GM19099 (cell line): Measurements from ENCODE around the gene CPEB2.

ENCODE experiments used
- POLR2A ChIP-seq: IDR thresholded peaks from 3 replicates; pipeline ENCODE4 v1.6.1; 2011; ENCODE audit warnings: low read depth; ENCODE audit not compliant: insufficient read length; ENCODE audit errors: extremely low read depth

The CPEB2 gene

DNA sequence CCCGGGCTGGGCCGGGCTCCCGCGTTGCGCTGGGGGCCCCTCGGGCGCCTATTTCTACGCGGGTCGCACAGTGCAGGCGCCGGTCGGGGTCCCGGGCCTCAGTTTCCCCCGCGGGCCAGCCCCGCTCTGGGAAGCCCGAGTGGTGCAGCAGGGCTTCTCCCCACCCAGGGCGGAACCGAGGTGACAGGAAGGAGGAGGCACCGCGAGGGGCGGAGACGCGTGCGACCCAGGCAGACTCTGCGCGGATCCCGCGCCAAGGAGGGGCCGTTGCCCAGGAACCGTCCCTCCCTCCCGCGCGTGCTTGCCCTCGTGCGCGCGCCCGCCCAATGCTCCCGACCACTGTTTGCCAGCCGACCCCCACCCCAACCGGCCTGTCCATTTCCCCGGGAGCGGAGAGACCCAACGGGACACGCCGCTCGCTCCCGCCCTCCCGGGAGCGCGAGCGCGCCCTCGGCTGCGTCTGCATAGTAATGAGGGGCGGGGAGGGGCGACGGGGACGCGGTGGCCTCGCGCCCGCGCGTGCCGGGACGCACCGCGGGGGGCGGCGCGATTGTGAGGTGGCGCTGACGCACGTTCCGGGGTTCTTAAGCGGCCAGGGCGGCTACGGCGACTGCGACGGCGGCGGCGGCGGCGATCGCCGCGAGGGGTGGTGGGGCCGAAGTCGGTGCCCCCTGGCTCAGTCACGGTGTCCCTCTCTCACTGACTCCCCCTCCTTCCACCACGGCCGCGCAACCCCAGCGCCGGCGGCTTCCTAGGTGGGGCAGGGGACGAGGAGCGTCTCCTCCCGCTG, at the start of gene CPEB2:
TSS of gene CPEB2 (plus strand) at position 613 of the 790 bp plus-strand sequence. CDS start 193 bp downstream, outside the sequence.
- TF ChIP-seq POLR2A, result peak; percentile 98

DNA sequence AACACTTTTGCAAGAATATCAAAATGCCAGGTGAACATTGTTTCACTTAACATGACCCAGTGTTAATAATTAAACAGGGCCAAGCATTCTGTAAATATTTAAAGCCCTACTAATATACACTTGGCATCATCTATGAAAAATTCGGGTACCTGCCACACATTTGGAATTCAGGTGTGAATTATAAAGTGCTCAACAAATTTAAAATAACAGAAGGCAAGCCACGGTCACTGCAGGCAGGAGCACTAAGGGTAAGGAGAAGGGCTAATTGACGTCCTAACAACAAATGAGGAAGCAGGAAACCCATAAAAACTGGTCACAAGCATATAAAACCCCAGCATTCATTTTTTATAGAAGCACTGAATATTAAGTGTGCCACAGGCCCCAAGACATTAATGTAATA, 43.8 kb upstream of the CPEB2 start:
- no peak for TF ChIP-seq POLR2A

DNA sequence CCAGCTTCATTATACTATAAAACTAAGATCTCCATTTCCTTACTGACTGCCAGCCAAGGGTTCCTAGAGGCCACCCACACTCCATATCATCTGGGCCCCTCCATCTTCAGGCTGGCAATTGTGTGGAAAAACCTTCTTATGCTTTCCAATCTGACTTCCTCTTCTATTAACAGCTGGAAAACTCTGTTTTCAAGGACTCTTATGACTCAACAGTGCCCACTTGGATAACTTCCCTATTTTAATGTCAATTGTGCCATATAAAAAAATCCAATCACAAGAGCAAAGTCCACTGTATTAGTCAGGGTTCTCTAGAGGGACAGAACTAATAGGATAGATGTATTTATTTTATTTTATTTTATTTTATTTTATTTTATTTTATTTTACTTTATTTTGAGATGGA, 41.0 kb upstream of the CPEB2 start:
- no peak for TF ChIP-seq POLR2A

DNA sequence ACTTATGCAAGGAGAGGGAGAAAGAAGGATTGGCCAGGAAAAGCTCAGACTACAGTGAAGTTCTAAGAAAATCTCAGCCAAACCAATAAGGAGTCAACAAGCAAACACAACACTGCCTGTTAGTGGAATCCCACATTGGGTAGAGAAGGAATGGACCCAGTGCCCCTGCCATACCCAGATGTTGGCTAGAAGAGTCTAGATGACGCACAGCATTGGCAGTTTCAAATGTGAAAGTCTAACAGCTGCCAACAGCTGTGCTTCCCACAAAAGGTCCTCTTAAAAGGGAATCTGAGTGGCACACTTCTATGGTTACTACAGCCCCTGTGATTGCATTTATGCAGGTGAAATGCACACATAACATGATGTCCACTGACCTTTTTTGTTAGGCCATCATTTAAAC, 37.2 kb upstream of the CPEB2 start:
- TF ChIP-seq POLR2A, result no peak

DNA sequence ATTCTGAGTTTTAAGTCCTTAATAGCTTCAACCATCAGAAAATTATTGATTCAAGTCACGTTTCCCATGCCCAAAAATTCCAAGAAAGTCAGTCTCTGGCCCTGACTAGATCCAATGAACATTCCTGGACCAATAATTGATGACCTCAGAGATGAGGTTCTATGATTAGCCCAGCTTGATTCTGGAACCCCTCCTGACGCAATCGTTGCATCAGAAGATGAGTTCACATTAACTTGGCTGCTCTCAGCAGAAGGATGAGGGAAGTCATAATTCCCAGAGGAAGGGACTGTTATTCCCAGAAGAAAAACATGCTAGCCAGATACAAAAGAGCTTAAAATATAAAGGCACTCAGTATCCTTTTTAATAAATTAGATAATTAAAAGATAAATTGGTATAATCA, 34.3 kb upstream of the CPEB2 start:
- TF ChIP-seq POLR2A, result no peak

DNA sequence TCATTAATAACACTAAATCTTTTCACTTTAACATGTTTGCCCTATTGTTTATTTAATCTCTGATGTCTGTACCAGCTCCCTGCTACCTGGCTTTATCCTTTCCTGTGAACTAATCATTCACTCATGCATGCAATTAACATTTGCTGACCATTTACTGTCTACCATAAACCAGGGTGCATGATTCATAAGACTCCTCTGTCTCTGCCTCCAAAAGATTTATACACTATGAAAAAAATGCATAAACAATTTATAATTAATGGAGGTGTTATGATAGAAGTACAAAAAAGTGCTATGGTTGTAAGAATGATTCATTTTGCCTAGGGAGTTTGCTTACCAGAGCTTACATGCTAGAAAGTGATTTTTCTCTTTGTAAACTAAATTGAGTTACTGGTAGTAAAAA, 24.5 kb upstream of the CPEB2 start:
- TF ChIP-seq POLR2A, result no peak

DNA sequence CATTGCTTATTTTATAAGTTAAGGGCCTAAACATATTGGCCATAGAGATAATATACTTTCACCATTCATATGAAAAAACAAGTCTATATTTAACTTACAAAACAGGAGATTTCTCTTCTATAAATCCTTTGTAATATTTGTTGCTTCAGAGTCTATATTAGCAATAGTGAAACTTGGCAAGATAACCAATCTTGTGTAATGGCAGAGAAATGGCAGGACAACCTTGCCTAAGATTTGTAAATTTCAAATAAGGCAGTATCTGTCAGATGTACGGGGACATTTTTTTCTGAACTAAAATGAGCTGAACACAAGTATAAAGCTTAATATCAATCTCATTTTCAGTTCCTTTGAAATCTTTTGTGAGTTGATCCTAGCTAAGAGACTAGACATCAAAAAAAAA, 17.8 kb upstream of the CPEB2 start:
- TF ChIP-seq POLR2A, result no peak

DNA sequence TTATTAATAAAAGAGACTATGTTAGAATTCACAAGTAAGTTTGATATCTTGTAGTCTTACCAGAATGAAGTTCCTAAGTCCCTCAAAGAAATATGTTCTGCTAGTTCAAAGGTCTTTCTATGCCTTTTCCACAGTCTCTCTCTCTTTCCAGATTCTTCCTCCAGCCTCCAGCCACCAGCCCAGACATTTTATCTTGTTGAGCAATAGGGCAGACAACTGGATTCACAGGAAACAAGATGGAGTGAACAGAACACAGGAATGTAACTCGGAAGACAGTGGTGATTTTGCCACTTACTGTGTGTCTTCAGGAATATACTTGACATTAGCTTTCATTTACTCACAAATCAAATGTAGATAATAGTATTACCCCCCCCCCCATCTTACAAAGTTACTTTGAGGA, 17.1 kb upstream of the CPEB2 start:
- TF ChIP-seq POLR2A, result no peak

DNA sequence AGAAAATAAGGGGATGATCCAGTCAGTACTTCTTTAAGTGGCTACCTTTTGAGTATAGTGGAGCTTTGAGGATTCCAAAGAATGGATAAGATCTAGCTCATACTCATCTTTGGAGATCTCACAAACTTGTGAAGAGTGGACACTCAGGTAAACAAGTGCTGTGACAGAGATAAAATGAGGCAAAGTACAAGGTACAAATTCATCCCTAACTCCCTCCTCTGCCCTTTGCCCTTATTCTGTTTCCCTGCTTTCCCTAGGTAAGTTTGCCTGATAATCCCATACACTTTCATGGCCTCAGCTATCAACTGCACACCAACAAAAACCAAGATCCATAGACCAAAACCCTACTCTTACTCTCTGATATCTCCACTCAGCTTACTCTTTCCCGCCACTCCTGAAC, 16.4 kb upstream of the CPEB2 start:
- TF ChIP-seq POLR2A, result no peak

DNA sequence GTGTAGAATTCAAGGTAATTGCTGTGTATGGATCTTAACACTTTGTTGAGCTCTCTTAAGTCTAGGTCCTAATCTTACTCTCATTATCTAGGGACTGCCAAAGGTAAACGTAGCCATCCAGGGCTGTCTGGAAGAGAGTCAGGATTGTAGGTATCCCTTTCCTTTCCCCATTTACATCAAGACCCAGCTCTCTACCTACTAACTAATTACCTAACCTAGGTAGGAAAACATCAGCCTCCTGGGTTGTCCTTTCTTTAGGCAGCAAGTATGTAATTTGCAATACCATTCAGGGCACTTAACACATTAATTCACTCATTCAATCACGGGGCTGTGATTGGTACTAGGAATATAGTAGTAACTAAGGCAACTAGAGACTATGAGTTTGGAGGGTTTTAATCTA, 15.2 kb upstream of the CPEB2 start:
- no peak for TF ChIP-seq POLR2A

DNA sequence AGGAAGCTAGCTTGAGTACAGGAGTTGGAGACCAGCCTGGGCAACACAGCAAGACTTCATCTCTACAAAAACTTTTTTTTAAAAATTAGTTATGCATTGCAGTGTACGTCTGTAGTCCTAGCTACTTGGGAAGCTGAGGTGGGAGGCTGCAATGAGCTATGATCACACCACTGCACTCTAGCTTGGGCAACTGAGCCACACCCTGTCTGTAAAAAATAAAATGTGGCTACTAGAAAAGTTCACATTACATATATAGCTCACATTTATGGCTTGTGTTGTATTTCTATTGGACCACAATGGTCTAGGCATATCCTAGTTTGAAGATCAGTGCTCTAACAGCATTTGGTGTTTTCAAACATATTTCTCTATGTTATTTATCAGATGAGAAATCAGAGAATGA, 11.8 kb upstream of the CPEB2 start:
- no peak for TF ChIP-seq POLR2A

DNA sequence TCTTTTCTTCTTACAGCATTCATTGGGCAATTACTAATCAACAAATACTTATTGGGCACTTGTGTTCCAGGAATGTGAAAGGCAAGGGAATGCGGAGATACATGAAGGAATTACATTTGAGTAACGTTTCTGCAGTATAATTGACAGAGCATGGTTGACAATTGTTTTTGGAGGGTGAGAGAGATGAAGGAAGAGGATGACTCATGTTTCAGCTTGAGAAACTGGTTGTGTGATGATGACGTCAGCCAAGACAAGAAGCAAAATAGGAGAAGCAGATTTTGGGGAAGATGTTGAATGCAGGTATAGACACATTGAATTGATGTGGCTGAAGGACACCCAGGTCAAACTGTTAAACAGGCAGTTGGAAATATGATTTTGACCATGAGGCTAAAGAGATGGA, 8.0 kb upstream of the CPEB2 start:
- TF ChIP-seq POLR2A, result no peak

DNA sequence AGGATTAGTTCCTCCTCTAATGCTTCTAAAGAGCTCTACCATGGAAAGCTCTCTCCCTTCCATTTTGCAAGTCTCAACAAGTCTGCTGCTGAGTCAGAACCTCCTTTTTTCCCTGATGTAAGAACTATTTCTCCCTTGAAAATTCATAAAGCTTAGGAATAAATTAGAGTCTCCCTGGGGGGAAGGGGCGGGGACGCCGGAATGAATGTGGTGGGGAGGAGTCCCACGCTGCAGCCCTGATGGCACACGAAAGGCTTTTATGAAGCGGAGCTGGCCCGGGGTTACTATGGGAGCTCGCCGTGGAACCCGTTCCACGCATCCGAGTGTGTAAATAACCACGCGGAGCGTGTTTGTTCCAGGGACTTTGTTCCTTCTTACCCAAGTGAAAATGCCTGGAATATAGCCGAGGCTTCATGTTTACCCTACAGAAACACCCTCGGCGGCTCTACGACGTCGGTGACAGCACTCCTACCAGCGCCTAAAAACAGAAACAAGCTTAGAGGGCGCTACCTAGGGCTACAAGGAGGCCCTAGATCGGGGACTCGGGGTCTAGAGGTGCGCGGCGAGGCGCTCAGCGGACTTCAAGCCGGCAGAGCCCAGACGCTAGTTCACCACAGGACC, 923 bp upstream of the CPEB2 start:
- TF ChIP-seq POLR2A, result no peak

DNA sequence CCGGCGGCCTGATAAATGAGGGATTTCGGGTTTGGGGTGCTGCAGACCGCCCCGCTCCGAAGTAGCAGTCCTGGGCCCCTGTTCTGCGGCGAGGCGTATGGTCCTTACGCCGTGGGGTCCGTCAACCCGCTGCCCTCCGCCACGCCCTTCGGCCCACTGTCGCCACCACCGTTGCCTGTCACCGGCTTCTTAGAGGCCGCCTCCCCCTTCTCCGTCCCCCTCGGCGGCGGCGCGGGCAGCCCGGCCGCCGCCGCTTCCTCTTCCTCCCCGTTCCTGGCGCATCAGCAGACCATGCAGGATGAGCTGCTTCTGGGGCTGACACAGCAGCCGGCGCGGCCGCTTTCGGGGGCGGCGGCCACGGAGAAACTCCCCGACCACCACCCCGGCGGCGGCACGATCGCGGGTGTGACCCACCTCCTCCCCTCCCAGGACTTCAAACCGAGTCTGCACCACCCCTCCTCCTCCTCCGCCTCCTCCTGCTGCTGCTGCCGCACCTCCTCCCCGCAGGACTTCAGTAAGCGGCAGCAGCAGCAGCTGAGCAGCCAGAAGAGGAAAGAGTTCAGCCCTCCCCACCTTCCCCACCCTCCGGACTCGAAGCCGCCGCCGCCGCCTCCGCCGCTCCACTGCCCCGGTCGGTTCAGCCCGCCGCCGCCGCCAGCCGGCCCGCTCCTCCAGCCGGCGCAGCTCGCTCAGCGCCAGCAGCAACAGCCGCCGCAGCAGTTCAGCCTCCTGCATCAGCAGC, 549 bp downstream of the CPEB2 start:
- no peak for TF ChIP-seq POLR2A

DNA sequence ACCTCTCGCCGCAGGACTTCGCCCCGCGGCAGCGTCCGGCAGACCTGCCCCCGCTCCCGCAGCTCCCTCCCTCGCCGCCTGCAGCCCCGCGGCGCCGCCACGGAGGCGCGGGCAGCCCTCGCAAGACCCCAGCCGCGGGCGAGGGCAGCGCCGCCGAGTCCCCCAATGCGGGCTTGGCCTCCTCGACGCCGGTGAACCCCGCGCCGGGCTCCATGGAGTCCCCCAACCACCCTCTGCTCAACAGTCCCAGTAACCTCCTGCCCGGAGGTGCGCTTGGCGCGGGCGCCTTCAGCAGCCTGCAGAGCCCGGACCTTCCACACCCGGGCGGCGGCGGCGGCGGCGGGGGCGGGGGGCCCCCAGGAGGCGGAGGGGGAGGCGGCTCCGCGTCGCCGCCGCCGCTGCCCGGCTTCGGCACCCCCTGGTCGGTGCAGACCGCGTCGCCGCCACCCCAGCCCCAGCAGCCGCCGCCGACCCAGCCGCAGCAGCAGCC, 1.2 kb downstream of the CPEB2 start:
- no peak for TF ChIP-seq POLR2A

DNA sequence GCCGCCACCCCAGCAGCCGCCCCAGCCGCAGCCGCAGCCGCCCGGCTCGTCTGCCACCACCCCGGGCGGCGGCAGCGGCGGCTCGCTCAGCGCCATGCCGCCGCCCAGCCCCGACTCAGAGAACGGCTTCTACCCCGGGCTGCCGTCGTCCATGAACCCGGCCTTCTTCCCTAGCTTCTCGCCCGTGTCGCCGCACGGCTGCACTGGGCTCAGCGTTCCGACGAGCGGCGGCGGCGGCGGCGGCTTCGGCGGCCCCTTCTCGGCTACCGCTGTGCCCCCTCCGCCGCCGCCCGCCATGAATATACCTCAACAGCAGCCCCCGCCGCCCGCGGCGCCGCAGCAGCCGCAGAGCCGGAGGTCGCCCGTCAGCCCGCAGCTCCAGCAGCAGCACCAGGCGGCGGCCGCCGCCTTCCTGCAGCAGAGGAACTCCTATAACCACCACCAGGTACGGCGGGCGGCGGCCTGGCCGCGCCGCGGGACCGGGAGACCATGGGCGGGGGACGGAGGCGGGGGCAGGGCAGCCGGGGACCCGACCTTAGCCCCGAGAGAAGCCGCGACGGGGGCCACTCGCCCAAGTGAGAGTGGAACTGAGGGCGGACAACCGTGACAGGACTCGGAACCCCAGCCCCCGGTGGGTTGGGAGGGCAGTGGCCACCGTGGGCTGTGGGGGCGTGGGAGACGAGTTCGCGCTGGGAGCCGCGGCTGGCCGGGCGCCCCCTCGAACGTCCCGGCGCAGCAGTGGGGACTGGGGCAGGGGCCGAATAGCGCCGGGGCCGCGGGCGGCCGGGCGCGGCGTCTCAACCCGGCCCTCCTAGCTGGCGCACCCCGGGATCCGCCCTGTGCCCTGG, 1.8 kb downstream of the CPEB2 start:
- TF ChIP-seq POLR2A, result no peak
